A549 treated with CORT108297 at 1 μM for 4 hours (cell line): ENCODE data around the gene LDHAL6A. TPM values are rescaled to one million over a fixed set of nuclear protein-coding genes. Genes with fewer than 3 reads are reported as not detected.

Experiments
- total RNA-seq: library from RNA; stranded (reverse); fragments of 200-300 nt; extraction: Qiagen RNA extraction; gene quantifications from 5 replicates; pipeline ENCODE4 v1.2.3, GENCODE V29; 2022

The LDHAL6A gene
- not detected in 5 replicates for total RNA-seq

DNA sequence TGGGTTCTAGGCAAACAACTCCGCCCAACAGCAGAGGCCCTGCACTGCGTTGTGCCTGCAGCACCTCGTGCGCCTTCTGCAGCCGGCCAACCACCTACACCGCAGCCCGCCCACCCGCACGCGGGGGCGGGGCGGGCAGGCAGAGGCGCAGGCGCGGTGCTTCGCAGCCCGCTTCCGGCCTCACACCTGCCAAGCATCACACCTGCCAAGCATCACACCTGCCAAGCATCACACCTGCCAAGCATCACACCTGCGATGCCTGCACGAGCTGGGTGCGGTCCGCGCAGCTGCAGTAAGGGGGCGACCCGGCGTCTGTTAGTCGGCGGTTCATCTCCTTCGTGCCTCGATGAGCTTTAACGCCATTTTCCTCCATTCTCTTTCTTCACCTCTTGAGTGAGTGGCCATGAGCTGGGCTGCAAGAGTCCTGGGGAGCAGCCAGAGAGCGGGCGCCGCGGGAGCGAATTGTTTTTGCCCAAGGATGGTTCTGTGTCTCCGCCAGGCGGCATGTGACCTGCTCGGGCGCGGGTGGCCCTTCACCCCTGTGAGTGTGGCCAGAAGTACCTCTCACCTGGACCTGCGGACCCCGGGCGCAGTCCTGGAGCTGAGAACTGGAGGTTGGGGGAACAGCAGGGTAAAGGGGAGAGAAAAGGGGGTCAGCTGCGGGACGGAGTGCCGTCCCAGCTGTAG, at the start of gene LDHAL6A:
LDHAL6A (plus strand) TSS at position 171 of the 687 bp plus-strand sequence. CDS start 825 bp downstream, outside the sequence.

DNA sequence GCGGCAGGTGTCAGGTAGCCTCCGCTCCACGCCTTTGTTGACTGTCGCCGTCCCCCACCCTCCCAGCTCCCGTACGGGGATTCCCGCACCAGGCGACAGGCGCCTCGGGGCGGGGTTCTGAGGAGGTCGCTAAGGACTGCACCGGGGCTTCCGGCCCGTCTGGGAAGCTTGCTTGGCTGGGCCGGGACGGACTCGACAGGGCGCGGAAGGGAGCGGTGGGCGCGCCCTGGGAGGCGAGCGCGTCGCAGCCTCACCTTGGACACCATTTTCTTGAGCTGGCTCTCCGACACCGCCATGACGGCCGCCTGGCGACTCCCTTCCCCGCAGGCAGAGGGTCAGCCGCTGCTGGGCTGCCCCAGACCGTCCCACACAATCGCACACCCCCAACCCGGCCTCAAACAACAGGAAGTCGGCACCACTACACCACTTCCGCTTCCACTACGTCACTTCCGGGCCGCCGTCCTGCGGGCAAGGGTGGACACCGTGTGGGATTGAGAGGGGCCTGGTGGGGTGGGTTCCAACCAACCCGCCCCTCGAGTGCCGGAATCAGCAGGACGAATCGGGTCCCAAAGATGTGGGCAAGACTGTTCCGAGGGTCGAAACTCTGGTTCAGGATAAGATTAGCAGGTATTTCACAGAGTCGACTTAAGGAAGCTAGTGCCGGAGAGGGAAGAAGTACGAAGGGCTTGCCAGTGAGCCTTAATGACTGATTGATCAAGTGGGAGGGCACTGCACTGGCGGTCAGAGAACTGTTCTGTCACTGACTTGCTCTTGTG, 71.1 kb downstream of the LDHAL6A start, which contains the start of gene TSG101:
TSG101 (minus strand) TSS at position 422 of the 776 bp plus-strand sequence; CDS start at position 296, 126 bp downstream.

Other genes with a start within 250 kb of the LDHAL6A start
- not detected in 5 replicates for gene SAA4, start 219.1 kb upstream of the LDHAL6A start, total RNA-seq
- 0.22 to 0.24 TPM (median 0.22 TPM) in 3 of 5 replicates, not detected in the others for gene SAA2, start 207.2 kb upstream of the LDHAL6A start, total RNA-seq
- gene SAA1, start 189.6 kb upstream of the LDHAL6A start, total RNA-seq = 0.42 to 1.3 TPM (median 0.66 TPM) in 5 replicates
- gene HPS5, start 133.7 kb upstream of the LDHAL6A start, total RNA-seq = 11.7 to 17.9 TPM (median 12.2 TPM) in 5 replicates
- gene GTF2H1, start 133.3 kb upstream of the LDHAL6A start, total RNA-seq = 32.5 to 42.3 TPM (median 36.0 TPM) in 5 replicates
- 2,159 to 3,499 TPM (median 2,474 TPM) in 5 replicates for gene LDHA, start 61.3 kb upstream of the LDHAL6A start, total RNA-seq
- gene LDHC, start 43.5 kb upstream of the LDHAL6A start, total RNA-seq = 0.14 to 0.37 TPM (median 0.14 TPM) in 3 of 5 replicates, not detected in the others
- 84.5 to 115 TPM (median 102 TPM) in 5 replicates for gene TSG101, start 71.1 kb downstream of the LDHAL6A start, total RNA-seq
- 17.3 to 24.6 TPM (median 21.3 TPM) in 5 replicates for gene UEVLD, start 132.9 kb downstream of the LDHAL6A start, total RNA-seq
- 1.6 to 2.6 TPM (median 2.1 TPM) in 5 replicates for gene MISFA, start 143.9 kb downstream of the LDHAL6A start, total RNA-seq
- gene SPTY2D1, start 178.5 kb downstream of the LDHAL6A start, total RNA-seq = 13.4 to 19.5 TPM (median 17.1 TPM) in 5 replicates
- gene TMEM86A, start 242.9 kb downstream of the LDHAL6A start, total RNA-seq = 0.21 to 0.62 TPM (median 0.41 TPM) in 5 replicates